8988T (cell line): Measurements from ENCODE around the gene C1QTNF3.

Experiments
- DNase-seq: peaks from one replicate; pipeline ENCODE4 v3.0.0; 2011

The C1QTNF3 gene

DNA sequence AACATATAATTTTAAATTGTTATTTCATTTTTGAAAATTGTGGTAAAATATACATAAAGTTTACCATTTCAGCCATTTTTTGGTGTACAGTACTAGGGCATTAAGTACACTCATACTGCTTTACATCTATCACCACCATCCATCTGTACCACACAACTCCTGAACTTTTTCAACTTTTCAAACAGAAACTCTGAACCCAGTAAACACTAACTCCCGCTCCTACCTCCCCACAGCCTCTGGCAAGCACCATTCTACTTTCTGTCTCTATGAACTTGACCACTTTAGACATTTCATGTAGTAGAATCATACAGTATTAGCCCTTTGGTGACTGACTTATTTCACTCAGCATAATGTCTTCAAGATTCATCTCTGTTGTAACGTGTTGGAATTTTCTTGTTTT lies 50.1 kb downstream of the C1QTNF3 start:
- no peak for DNase-seq

DNA sequence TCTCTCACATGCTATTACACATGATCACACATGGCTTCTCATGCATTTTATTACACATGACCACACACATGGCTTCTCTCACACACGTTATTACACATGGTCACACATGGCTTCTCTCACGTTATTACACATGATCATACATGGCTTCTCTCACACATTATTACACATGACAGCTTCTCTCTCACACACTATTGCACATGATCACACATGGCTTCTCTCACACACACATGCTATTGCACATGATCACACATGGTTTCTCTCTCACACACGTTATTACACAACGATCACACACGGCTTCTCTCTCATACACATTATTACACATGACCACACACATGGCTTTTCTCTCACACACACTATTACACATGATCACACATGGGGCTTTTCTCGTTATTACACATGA lies 57.6 kb downstream of the C1QTNF3 start:
- DNase-seq, result no peak

DNA sequence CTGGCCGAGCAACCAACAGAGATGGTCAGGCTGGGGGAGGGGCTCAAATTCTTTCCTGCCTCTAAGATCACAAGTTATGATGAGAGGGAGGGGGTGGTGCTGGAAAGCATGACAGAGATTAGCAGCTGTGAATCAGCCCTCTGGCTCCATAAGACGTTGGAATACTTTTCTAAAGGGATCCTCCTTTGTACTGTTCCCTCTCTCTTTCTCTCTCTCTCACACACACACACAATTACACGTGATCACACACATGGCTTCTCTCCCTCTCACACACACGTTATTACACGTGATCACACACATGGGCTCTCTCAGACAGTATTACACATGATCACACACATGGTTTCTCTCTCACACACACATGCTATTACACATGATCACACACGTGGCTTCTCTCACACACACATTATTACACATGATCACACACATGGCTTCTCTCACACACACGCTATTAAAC lies 58.3 kb downstream of the C1QTNF3 start, which contains the start of gene SLC45A2:
Gene SLC45A2, minus strand, starts transcription at position 23 of the 454 bp plus-strand sequence. CDS start 110 bp downstream, outside the sequence.
- no peak for DNase-seq

DNA sequence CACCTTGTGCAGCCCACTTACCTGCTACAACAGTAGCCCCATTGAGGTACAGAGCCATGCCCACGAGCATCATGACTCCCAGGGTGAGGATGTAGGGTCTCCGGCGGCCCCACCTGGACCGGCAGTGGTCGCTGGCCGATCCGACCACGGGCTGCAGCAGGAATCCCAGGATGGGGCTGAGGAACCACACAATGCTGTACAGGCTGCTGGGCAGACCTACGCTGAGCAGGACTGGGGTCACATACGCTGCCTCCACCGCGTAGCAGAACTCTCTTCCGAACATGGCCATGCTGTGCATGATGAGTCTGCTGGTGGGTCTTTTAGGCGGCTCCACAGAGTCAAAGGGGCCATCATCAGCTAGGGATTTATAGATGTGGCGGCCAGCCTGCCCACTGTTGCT lies 58.8 kb downstream of the C1QTNF3 start:
- DNase-seq, result no peak

DNA sequence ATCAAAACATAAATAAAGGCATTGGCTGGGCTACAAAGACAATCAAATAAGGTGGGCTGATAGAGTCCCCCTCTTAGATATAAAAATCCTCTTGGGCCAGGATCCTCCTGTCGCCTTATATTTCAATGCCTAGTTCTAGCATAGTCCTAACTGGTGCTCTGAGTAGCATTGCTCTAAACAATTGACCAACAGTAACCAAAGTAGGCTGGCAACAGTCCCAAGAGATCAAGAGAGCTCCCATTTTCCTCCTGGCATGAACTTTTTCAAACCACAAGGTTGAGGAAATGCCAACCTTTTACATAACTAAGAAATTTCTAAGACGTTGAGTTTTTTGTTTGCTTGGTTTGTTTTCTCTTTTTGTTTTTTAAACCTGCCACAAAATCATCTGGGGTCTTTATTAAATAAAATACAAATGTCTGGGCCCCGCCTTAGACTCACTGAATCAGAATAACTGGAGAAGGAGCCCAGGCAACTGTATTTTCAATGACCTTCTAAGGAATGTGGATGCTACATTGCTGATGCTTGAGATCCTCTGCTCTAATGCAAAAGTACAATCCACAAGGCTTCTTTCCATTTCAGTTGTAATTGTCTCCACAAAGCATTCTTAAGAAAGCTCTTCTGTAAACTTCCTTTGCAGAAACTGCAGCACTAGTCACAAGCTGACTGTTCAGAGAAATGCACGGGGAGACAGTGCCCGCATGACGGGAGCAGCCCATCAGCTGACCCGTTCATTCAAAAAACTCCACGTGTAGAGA lies 61.4 kb downstream of the C1QTNF3 start:
- DNase-seq, result no peak

DNA sequence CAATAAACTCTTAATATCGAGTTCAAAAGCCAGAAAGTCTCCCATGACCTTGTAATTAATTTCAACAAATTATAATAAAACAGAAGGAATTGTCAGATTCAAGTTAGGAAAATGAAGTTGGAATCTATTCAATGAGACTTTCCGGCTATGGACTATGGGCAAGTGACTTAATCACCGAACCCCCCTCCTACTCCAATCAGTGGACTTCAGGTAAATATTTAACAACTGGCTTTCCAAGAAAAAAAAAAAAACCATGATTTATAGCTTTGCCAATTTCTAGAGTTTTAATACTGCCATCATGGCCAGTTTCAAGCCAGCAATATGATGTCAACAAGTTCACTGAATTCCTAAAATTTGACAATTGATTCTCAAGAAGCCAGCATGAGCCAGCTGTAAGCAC lies 63.0 kb downstream of the C1QTNF3 start:
- no peak for DNase-seq

DNA sequence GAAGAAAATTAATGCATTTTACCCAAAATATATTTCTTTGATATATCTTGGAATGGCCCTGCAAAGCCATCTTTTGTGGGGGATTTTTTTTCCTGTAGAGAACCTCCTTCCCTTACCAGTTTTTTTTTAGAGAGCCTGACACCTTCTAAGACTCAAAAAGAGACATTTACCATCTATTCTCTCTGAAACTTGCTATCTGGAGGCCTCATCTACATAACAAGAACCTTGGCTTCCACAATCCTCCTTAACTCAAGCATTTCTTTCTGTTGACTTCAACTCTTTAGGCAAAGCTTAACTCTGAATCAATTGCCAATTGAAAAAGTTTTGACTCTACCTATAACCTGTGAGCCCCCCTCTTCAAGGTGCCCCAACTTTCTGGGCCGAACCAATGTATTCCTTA lies 64.7 kb downstream of the C1QTNF3 start:
- DNase-seq, result no peak

DNA sequence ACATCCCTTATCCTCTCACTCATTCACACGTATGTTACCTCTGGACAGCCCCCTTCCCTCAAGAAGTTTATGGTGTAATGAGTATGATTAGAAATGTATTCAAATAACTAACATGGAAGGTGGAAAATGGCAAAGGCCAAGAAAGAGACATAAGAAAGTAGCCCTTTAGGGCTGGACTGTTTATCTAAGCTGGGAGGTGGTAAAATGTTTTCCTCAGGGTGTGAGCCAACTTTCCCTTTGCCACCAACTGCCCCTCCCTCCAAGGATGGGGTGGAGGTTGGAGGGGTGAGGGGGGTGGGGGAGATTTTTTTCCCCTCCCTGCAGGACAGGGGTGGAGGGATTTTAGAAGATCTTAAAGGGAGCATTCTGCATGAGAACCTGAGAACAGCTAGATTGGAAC lies 66.7 kb downstream of the C1QTNF3 start:
- DNase-seq, result no peak

DNA sequence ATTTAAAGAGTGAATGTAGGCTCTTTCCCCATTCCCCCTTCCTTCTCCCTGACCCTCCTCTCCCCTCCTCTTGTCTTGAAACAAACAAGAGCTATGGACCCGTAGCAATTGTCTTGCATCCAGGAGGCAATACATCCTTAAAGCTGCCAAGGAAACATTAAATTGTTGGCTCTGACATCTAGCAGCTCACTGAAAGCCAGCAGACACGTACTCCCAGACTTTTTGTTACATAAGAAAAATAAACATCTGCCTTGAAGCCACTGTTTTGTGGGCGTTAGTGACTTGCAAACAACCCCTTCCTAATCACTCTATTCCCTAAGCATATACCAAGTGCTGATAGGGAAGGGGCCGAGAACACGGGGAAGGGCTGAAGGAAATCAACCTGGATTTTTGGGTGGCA lies 67.2 kb downstream of the C1QTNF3 start:
- no peak for DNase-seq

DNA sequence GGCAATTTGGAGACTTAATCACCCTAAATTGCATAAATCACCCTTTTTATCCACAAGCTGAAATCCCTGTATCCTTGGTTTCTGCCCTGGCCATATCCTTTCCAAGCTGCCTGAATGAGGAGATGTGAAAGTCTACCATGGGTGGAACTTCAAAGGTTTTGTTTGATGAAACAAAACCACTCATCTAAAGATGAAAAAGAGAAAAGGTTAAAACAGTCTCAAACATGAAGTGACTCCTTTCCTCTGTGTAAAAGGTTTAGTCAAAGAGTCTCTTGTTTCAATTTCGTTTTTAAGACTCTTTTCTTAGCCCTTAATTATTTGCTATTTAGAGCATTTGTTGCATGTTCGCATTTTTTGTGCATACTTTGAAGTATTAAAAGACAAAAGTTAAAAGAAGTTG lies 69.7 kb downstream of the C1QTNF3 start:
- no peak for DNase-seq

DNA sequence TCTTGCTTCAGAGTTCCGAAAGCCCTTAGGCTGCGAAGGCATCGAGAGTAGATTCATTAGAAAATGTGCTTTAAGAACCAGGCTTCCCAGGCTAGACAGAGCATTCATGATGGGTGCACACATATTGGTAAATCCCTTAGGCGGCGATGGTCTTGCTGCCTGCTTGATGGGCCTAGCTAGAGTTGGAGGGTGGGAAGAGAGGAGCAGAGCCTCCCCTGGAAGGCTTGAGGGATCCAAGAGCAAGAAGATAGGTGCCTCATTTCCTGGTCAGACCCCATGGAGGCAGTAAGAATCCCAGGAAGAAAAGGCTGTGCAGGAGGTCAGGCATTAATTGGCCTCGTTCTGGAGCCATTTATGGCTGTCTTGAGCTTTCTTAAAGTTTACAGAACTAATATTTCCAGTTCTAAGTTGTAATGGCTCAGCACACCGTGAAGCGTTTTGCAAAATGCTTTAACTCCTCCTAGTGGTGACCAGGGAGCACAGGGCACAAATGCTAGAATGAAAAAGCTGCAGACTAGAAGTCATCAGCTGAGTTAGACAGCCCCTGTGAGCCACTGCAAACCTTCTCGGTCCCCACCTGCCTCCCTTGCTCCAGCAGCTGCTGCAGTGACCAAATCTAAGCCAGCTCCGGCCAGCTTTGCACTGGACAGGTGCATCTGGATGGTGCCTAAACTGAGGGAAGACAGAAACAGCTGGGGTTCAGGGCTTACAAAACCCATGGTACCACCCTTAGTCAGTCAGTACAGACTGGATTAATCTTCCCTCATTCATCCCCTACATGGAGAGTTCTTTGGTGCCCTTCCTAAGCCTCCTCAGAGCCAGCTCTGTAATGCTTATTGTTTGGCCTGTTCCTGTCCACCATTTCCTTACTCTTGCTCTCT lies 73.2 kb downstream of the C1QTNF3 start:
- DNase-seq, result peak; percentile 68

DNA sequence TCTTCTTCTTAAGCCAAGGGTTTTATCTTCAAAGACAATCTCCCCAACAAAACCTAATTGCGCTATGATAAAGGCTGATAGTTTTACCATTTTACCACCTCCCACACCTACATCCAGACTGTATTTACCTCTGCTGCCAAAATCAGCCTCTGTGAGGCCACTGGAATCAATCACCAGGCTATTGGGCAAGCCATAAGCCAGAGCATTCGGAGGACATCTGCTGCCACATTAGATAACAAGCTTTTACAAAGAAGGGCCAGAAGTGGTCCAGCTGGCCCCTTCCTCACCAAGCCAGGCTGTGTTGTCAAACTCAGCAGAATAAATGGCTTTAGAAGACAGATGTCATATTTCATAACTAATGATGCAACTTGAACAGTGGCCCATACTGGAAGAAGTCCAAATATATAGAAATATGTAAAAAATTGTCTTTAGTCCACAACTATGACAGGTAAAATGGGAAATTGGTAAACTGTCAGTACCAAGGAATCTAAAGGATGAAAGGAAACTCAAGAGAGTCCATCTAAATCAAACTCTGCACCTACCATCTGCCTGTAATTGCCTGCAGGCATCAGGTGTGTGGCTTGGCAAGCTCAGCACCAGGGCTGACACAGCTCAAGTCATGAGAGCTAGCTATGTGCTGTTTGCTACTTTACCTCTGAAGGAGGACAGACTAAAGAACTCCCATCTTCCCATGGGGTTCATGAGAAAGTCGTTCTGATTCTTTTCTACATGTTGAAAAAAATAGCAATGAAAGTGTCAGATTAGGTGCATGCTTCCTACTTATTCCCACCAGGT lies 74.6 kb downstream of the C1QTNF3 start:
- no peak for DNase-seq
